GM12878 (cell line): ENCODE results near the gene IL11.

Experiments
- EP300 ChIP-seq, 2 experiments: fragments of 150-350 bp in 1 of 2; IDR thresholded peaks; 2 replicates each; pipeline ENCODE4 v1.6.1; 2011 to 2012; ENCODE audit warnings: low read depth in 2 of 2, low read length in 2 of 2, borderline replicate concordance in 1 of 2, improper control_type of control experiment in 1 of 2, inconsistent platforms in 1 of 2; ENCODE audit not compliant: control insufficient read depth in 1 of 2
- FOXM1 ChIP-seq: IDR thresholded peaks from 2 replicates; pipeline ENCODE4 v1.6.1; 2012; ENCODE audit warnings: low read depth, mild to moderate bottlenecking, inconsistent platforms, low read length, moderate library complexity
- POLR2AphosphoS2 ChIP-seq: IDR thresholded peaks from 2 replicates; pipeline ENCODE4 v1.6.1; 2011; ENCODE audit warnings: low read depth, mild to moderate bottlenecking, low read length, improper control_type of control experiment, moderate library complexity
- TAF1 ChIP-seq: IDR thresholded peaks from 2 replicates; pipeline ENCODE4 v1.6.1; 2011; ENCODE audit warnings: mild to moderate bottlenecking, low read depth, low read length, borderline replicate concordance

- TF ChIP-seq TAF1: no peak
- no peak for TF ChIP-seq EP300 (IDR thresholded peaks at IDR 0.05; ENCODE audit: borderline replicate concordance in 1 of 2, control insufficient read depth in 1 of 2, low read depth in 2 of 2, low read length in 2 of 2)
- TF ChIP-seq POLR2AphosphoS2: no peak
- TF ChIP-seq FOXM1: no peak
Measured at GRCh38 chr19:55358943-55359908, 11.0 kb downstream of the IL11 start.
